ENCODE data around the gene TBC1D14.

DNA sequence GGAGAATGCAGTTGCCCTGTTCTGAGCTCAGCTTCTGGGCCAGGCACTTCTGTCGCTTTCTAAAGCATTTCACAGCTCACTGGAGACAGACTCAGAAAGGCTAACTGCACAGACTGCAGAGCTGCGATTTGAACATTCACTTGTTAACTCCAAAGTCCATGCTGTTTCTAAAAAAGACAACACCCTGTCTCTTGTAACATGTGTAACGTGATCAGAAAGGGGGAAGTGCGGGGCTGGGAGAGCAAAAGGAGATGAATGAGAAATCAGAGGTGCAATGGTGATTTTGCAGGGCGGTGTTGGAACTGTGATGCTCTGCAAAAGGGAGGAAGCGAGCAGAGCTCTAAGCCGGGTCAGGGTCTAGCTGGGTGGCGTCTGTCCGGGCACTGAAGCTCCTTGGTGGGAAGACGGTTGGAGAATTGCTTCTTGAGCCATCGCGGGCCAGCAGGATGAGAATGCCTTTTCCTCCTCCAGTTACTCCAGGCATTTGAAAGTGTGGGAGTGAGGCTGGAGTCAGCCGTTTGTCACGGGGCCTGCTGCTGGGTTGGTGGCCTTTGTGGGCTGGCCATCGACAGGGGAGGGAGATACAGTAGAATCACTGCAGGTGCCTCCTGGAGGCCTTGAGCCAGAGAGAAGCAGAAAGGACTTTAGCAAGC lies 20.3 kb downstream of the TBC1D14 start:
- TF ChIP-seq CTCF (IDR thresholded peaks at IDR 0.05) (no peak), POLR2A (IDR thresholded peaks at IDR 0.05) (no peak)
